SK-N-SH (cell line): Measurements from ENCODE around the gene PPP1R14B. TPM values are rescaled to one million over a fixed set of nuclear protein-coding genes. Genes with fewer than 3 reads are reported as not detected.

Source experiments
- CTCF ChIA-PET: fragments of 300-600, 350-600 bp; formaldehyde crosslinking; extraction: SDS; loops from one replicate; lab custom pipeline; 2021; lab: Yijun Ruan, JAX
- POLR2A ChIA-PET: fragments of 350-600 bp; sonication (Branson Sonifier 250); formaldehyde crosslinking; extraction: SDS; loops from one replicate; lab custom pipeline; 2020; ENCODE audit warnings: antibody characterized with exemption, inconsistent platforms; lab: Yijun Ruan, JAX
- DNase-seq: peaks from one replicate; pipeline ENCODE4 v3.0.0; 2012
- H2AFZ ChIP-seq: fragments of 200-600 bp; sonication (generic); 2 replicates; pipeline ENCODE4 v1.8.1; 2016; ENCODE audit warnings: antibody characterized with exemption, mild to moderate bottlenecking, low read depth
- H3F3A ChIP-seq: fragments of 200-600 bp; sonication (generic); replicated peaks from 2 replicates; pipeline ENCODE3; 2016; ENCODE audit warnings: antibody characterized with exemption, mild to moderate bottlenecking; ENCODE audit not compliant: insufficient read depth
- H3K27ac ChIP-seq, 2 experiments: fragments of 200-500 bp in 1 of 2; fragments of 200-600 bp in 1 of 2; sonication (Bioruptor generic) in 1 of 2; sonication (generic), shearing (Covaris generic) in 1 of 2; 2 replicates each; pipeline versions ENCODE4 v1.5.1 to v1.6.1; 2014 to 2016; ENCODE audit warnings: low read depth in 2 of 2, inconsistent platforms in 1 of 2, low read length in 1 of 2, mild to moderate bottlenecking in 1 of 2, mixed read lengths in 1 of 2
- H3K27me3 ChIP-seq: fragments of 200-600 bp; sonication (generic), shearing (Covaris generic); 2 replicates; pipeline ENCODE4 v1.6.1; 2016; ENCODE audit warnings: mixed run types; ENCODE audit not compliant: insufficient read depth
- H3K36me3 ChIP-seq, 2 experiments: fragments of 200-500 bp in 1 of 2; fragments of 200-600 bp in 1 of 2; sonication (Bioruptor generic) in 1 of 2; sonication (generic) in 1 of 2; replicated peaks in 1 of 2; 2 replicates each; pipeline versions ENCODE3 to v1.5.1; 2014 to 2016; ENCODE audit warnings: low read length in 1 of 2, mild to moderate bottlenecking in 1 of 2; ENCODE audit not compliant: insufficient read depth in 2 of 2, control insufficient read depth in 1 of 2
- H3K4me1 ChIP-seq, 2 experiments: fragments of 200-500 bp in 1 of 2; fragments of 200-600 bp in 1 of 2; sonication (Bioruptor generic) in 1 of 2; sonication (generic), shearing (Covaris generic) in 1 of 2; 2 replicates each; pipeline versions ENCODE4 v1.5.1 to v1.6.1; 2014 to 2016; ENCODE audit warnings: low read depth in 1 of 2, low read length in 1 of 2, mixed run types in 1 of 2; ENCODE audit not compliant: insufficient read depth in 2 of 2, control insufficient read depth in 1 of 2
- H3K4me2 ChIP-seq: fragments of 200-600 bp; sonication (generic), shearing (Covaris generic); 2 replicates; pipeline ENCODE4 v1.6.1; 2017; ENCODE audit warnings: mixed run types
- H3K4me3 ChIP-seq, 2 experiments: fragments of 200-500 bp in 1 of 2; fragments of 200-600 bp in 1 of 2; sonication (Bioruptor generic) in 1 of 2; sonication (generic), shearing (Covaris generic) in 1 of 2; 2 replicates each; pipeline versions ENCODE4 v1.5.1 to v1.8.1; 2014 to 2016; ENCODE audit warnings: low read depth in 2 of 2, inconsistent platforms in 1 of 2, low read length in 1 of 2, mild to moderate bottlenecking in 1 of 2, mixed read lengths in 1 of 2, moderate library complexity in 1 of 2
- H3K79me2 ChIP-seq: fragments of 200-600 bp; sonication (generic); 2 replicates; pipeline ENCODE4 v1.8.1; 2017; ENCODE audit warnings: mild to moderate bottlenecking; ENCODE audit not compliant: insufficient read depth
- H3K9ac ChIP-seq: fragments of 200-600 bp; sonication (generic); 2 replicates; pipeline ENCODE4 v1.6.1; 2017; ENCODE audit warnings: mixed run types
- H3K9me2 ChIP-seq: fragments of 200-600 bp; sonication (generic); 2 replicates; pipeline ENCODE4 v1.6.1; 2017; ENCODE audit warnings: mixed run types
- H3K9me3 ChIP-seq: fragments of 200-600 bp; sonication (generic); 2 replicates; pipeline ENCODE4 v1.6.1; 2017; ENCODE audit warnings: mixed run types, mild to moderate bottlenecking, moderate library complexity
- H4K20me1 ChIP-seq: fragments of 200-600 bp; sonication (generic); 2 replicates; pipeline ENCODE4 v1.6.1; 2017; ENCODE audit warnings: mild to moderate bottlenecking, mixed run types; ENCODE audit not compliant: insufficient read depth
- CHD2 ChIP-seq: fragments of 150-350 bp; IDR thresholded peaks from 2 replicates; pipeline ENCODE4 v1.6.1; 2018; ENCODE audit warnings: low read length; ENCODE audit not compliant: partially characterized antibody
- ELF1 ChIP-seq: IDR thresholded peaks from 2 replicates; pipeline ENCODE4 v1.4.0; 2012
- EP300 ChIP-seq, 2 experiments: IDR thresholded peaks; 2 replicates each; pipeline versions ENCODE4 v1.4.0 to v1.6.1; 2012; ENCODE audit warnings: borderline replicate concordance in 1 of 2, low read depth in 1 of 2, low read length in 1 of 2
- GABPA ChIP-seq: IDR thresholded peaks from 2 replicates; pipeline ENCODE4 v1.4.0; 2012; ENCODE audit warnings: low read depth, mild to moderate bottlenecking
- GATA2 ChIP-seq: sonication (generic); formaldehyde crosslinking; IDR thresholded peaks from 2 replicates; pipeline ENCODE4 v1.5.0; 2020; ENCODE audit warnings: mild to moderate bottlenecking, missing genetic modification reagents
- JUND ChIP-seq: IDR thresholded peaks from 2 replicates; pipeline ENCODE4 v1.4.0; 2012
- MEF2A ChIP-seq: IDR thresholded peaks from 2 replicates; pipeline ENCODE4 v1.4.0; 2012; ENCODE audit warnings: low read depth, borderline replicate concordance
- MXI1 ChIP-seq: IDR thresholded peaks from 2 replicates; pipeline ENCODE4 v1.6.1; 2012; ENCODE audit warnings: mild to moderate bottlenecking, low read depth, low read length, improper control_type of control experiment
- NFIC ChIP-seq: IDR thresholded peaks from 2 replicates; pipeline ENCODE4 v1.4.0; 2012; ENCODE audit warnings: borderline replicate concordance
- NRF1 ChIP-seq: IDR thresholded peaks from 2 replicates; pipeline ENCODE4 v1.6.1; 2012; ENCODE audit warnings: low read depth, mild to moderate bottlenecking, low read length
- POLR2AphosphoS5 ChIP-seq: IDR thresholded peaks from 2 replicates; pipeline ENCODE4 v1.6.1; 2012; ENCODE audit warnings: low read depth, low read length
- RAD21 ChIP-seq: IDR thresholded peaks from 2 replicates; pipeline ENCODE4 v1.6.1; 2012; ENCODE audit warnings: mild to moderate bottlenecking, low read length
- RXRA ChIP-seq: IDR thresholded peaks from 2 replicates; pipeline ENCODE4 v1.4.0; 2012; ENCODE audit warnings: low read depth, mild to moderate bottlenecking, borderline replicate concordance
- SMC3 ChIP-seq: IDR thresholded peaks from 2 replicates; pipeline ENCODE4 v1.6.1; 2012; ENCODE audit warnings: low read depth, low read length, improper control_type of control experiment
- TAF1 ChIP-seq: IDR thresholded peaks from 2 replicates; pipeline ENCODE4 v1.6.1; 2012; ENCODE audit warnings: low read depth, mild to moderate bottlenecking, low read length, moderate library complexity, borderline replicate concordance
- WGBS: methylation state at CpG from one replicate; pipeline ENCODE4 v1.1.6; 2017; ENCODE audit warnings: low lambda C conversion rate; 5-methylcytosine and 5-hydroxymethylcytosine counted together
- polyA plus RNA-seq, 3 experiments: library from polyadenylated mRNA; depleted of rRNA; stranded (reverse); fragments of >200 nt; gene quantifications; 2 replicates each; pipeline ENCODE4 v1.2.3, GENCODE V29; 2012
- TF ChIP-seq, protein P1 (sequence below): IDR thresholded peaks from 2 replicates; pipeline ENCODE4 v1.6.1; 2012; ENCODE audit warnings: mild to moderate bottlenecking, low read depth, low read length, moderate library complexity
- TF ChIP-seq, protein P2 (sequence below): IDR thresholded peaks from 2 replicates; pipeline ENCODE4 v1.4.0; 2012; ENCODE audit warnings: low read depth, borderline replicate concordance
- TF ChIP-seq, protein P3 (sequence below): IDR thresholded peaks from 2 replicates; pipeline ENCODE4; 2012
- TF ChIP-seq, protein P4 (sequence below): fragments of 150-350 bp; IDR thresholded peaks from 2 replicates; pipeline ENCODE4 v1.6.1; 2016; ENCODE audit warnings: mild to moderate bottlenecking, low read depth, low read length

Gene PPP1R14B
- polyA plus RNA-seq, 1 of the 3 experiments (the other 2 are of a cell fraction): 523 TPM

DNA sequence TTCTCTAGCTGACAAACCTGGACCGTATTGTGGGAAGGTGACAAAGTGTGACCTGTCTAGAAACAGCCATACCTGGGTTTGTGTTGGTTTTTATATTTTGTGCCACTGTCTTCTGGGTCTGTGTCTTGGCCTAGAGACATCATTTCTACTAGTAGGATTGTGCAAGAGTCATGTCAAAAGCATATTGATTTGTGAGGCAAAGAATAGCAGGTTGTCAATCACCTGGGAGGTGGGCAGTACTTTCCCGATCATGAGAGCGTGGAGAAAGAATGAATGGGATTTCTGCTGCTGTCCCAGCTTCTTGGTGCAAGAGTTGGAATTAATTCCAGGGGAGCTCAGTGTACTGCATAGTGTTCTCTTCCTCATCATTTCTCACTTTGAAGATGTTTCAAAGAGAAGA, 45.2 kb downstream of the PPP1R14B start:
- no peaks in the 10 kb centered on the region for H3K27me3 ChIP-seq
- peaks cover 9% of the 10 kb centered on the region for H4K20me1 ChIP-seq
- TF ChIP-seq, protein P1, sequence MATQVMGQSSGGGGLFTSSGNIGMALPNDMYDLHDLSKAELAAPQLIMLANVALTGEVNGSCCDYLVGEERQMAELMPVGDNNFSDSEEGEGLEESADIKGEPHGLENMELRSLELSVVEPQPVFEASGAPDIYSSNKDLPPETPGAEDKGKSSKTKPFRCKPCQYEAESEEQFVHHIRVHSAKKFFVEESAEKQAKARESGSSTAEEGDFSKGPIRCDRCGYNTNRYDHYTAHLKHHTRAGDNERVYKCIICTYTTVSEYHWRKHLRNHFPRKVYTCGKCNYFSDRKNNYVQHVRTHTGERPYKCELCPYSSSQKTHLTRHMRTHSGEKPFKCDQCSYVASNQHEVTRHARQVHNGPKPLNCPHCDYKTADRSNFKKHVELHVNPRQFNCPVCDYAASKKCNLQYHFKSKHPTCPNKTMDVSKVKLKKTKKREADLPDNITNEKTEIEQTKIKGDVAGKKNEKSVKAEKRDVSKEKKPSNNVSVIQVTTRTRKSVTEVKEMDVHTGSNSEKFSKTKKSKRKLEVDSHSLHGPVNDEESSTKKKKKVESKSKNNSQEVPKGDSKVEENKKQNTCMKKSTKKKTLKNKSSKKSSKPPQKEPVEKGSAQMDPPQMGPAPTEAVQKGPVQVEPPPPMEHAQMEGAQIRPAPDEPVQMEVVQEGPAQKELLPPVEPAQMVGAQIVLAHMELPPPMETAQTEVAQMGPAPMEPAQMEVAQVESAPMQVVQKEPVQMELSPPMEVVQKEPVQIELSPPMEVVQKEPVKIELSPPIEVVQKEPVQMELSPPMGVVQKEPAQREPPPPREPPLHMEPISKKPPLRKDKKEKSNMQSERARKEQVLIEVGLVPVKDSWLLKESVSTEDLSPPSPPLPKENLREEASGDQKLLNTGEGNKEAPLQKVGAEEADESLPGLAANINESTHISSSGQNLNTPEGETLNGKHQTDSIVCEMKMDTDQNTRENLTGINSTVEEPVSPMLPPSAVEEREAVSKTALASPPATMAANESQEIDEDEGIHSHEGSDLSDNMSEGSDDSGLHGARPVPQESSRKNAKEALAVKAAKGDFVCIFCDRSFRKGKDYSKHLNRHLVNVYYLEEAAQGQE: no peak
- TF ChIP-seq ELF1: no peak
- no peak for TF ChIP-seq RAD21
- TF ChIP-seq NRF1: no peak
- TF ChIP-seq TAF1: no peak
- TF ChIP-seq CHD2: no peak
- TF ChIP-seq, protein P2, sequence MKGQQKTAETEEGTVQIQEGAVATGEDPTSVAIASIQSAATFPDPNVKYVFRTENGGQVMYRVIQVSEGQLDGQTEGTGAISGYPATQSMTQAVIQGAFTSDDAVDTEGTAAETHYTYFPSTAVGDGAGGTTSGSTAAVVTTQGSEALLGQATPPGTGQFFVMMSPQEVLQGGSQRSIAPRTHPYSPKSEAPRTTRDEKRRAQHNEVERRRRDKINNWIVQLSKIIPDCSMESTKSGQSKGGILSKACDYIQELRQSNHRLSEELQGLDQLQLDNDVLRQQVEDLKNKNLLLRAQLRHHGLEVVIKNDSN: no peak
- no peak for TF ChIP-seq JUND
- no peak for TF ChIP-seq NFIC
- TF ChIP-seq, protein P3, sequence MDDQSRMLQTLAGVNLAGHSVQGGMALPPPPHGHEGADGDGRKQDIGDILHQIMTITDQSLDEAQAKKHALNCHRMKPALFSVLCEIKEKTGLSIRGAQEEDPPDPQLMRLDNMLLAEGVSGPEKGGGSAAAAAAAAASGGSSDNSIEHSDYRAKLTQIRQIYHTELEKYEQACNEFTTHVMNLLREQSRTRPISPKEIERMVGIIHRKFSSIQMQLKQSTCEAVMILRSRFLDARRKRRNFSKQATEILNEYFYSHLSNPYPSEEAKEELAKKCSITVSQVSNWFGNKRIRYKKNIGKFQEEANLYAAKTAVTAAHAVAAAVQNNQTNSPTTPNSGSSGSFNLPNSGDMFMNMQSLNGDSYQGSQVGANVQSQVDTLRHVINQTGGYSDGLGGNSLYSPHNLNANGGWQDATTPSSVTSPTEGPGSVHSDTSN: no peak
- TF ChIP-seq GATA2 (CRISPR knock-in tag): no peak
- TF ChIP-seq EP300 (IDR thresholded peaks at IDR 0.05; ENCODE audit: borderline replicate concordance in 1 of 2, low read depth in 1 of 2, low read length in 1 of 2): no peak
- no peak for TF ChIP-seq SMC3
- TF ChIP-seq GABPA: no peak
- no peak for TF ChIP-seq POLR2AphosphoS5
- no peak for TF ChIP-seq MEF2A
- no peak for TF ChIP-seq RXRA
- TF ChIP-seq MXI1: no peak
- TF ChIP-seq, protein P4, sequence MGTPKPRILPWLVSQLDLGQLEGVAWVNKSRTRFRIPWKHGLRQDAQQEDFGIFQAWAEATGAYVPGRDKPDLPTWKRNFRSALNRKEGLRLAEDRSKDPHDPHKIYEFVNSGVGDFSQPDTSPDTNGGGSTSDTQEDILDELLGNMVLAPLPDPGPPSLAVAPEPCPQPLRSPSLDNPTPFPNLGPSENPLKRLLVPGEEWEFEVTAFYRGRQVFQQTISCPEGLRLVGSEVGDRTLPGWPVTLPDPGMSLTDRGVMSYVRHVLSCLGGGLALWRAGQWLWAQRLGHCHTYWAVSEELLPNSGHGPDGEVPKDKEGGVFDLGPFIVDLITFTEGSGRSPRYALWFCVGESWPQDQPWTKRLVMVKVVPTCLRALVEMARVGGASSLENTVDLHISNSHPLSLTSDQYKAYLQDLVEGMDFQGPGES: no peak
- TF ChIP-seq, all 33 proteins: peak for 0
- Histone ChIP-seq H3K9ac (no peak overlapping the region), H3K4me3 (no peak overlapping the region), H2AFZ (no peak overlapping the region), H3K27ac (no peak overlapping the region), H3K9me3 (no peaks in the 10 kb centered on the region), H3K4me1 (peaks cover 4 to 8% of the 10 kb centered on the region in 2 experiments; a peak in 2 of 4 replicates), H3K9me2 (no peaks in the 10 kb centered on the region), H3F3A (peaks cover 30% of the 10 kb centered on the region), H3K4me2 (no peak overlapping the region), H3K79me2 (no peaks in the 10 kb centered on the region; the same call in 1 of the 2 replicates), H3K36me3 (peaks cover 59 to 61% of the 10 kb centered on the region in 2 experiments)
- POLR2A ChIA-PET: interaction anchor here (0.7 to 2.0 kb wide), 2 partner anchors 9 to 16 kb away, joined by 3 to 7 read pairs; partner anchors contain the start of gene STIP1
- CTCF ChIA-PET: interaction anchor here (1.0 to 1.6 kb wide), 2 partner anchors 100 to 103 kb away, joined by 3 to 4 read pairs; no protein-coding TSS in a partner anchor
- DNase-seq: no peak
- WGBS: 98% methylated on average over 3 of the region's 3 CpGs
